HG02571 (cell line): ENCODE measurements around the gene TNFRSF1A.

Source experiments
- ATAC-seq: cut with Tn5 transposase; IDR thresholded peaks from one replicate; pipeline ENCODE4 v1.9.1; 2021; ENCODE audit warnings: mild to moderate bottlenecking, moderate library complexity; ENCODE audit not compliant: unreplicated experiment

The TNFRSF1A gene

DNA sequence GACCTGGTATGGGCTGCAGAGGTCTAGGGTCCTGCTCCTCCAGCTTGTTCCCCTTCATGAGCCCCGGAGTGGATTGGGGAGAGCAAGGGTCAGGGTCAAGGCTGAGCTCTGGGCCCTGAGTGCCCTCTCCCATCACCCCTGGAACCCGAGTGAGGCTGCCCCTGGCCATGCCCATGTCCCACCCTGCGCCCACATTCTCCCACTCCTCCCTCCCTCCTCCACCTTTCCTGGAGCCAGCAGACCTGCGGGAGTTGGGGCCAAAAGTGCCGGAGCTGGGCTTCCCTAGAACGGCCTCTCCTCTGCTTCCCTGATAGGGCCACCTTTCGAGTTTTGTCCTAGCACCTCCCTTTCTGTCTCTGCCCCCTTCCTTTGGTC is 32.9 kb upstream of the TNFRSF1A start:
- no peak for ATAC-seq

DNA sequence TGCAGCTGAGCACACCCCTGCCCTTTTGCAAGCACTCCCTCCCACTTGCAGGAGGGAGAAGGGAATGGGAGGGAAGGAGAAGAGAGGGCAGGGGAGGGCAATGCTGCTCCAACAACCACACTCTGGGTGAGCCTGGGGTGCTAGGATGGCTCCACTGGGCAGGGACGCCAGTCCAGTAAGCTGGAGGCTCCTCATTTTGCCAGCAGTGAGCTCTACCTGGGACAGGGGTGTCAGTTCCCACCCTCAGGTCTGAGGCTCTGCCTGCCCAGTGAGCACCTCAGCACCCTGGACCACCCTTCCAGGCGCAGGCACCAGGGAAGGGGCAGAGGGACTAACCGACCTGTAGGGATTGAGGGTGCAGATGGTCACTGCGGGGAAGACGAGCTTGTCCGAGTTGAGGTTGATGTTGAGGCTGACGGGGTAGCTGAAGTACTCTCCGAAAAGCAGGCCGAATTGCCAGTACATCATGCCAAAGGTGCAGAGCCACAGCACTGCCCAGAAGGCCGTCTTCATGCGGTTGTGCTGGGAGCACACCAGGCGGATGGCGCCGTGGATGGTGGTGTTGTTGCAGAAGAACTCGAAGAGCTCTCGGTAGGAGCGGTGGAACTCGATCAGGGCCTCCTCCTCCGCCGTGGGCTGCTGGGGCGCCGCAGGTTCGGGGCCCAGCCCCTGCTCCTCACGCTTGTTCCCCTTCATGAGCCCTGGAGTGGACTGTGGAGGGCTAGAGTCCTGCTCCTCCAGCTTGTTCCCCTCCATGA is 32.3 kb upstream of the TNFRSF1A start:
- ATAC-seq = no peak

DNA sequence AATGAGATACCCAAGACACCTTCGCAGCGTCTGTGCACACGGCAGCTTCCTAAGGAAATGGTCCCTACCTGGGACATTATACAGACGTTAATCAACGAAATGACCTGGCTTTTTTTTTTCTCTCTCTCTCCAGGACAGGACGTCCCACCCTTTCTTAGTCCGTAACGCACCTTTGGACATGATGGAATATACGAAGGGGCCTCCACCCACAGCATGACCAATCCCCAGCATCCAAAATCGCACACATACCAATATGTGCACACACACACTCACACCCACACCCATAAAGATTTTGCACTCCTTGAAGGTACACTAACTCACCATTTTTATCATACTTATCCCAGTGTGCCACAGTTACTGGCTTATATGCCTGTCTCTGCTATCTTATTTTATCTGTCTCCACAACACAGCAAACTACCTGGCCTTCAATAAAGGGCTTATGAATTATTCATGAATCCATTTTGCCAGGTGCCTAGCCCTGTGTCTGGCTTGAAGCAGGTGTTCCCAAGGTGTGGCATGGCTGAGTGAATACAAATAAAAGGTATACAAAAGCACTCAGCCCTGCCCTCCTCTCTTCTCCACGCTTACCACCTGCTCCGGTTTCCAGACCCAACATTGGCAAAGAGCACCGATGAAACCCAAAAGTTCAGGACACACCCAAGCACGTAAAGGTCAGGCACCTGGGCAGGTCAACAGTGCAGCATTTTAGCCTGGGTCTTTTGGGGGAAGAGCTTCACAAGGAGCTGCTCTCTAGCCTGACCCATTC is 31.3 kb upstream of the TNFRSF1A start:
- no peak for ATAC-seq

DNA sequence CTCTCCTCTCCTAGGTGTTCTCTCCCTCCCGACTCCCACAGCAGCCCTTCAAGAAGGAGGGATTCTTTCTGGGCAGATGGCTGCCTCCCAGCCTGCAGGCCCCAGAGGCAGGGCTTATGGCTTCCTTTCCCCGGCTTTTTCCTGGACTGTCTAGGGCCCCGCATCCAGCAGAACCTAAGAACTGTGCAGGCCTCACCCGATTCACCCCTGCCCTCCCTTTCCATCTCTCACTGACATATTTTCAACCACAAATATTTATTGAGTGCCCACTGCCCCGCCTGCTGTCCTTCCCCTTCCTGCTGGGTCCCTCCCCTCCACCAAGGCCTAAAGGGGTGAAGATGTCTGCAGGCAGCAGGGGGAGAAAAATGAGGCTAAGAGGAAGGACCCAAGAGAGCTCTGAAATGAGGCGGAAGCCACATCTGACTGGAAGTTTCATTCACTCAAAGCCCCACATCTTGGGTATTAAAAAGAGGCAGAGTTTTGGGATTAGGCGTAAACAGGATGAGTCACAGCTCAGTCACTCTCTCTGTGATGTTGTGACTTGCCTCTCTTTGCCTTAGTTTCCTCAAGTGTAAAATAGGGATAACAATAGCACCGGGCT is 30.6 kb upstream of the TNFRSF1A start:
- no peak for ATAC-seq

DNA sequence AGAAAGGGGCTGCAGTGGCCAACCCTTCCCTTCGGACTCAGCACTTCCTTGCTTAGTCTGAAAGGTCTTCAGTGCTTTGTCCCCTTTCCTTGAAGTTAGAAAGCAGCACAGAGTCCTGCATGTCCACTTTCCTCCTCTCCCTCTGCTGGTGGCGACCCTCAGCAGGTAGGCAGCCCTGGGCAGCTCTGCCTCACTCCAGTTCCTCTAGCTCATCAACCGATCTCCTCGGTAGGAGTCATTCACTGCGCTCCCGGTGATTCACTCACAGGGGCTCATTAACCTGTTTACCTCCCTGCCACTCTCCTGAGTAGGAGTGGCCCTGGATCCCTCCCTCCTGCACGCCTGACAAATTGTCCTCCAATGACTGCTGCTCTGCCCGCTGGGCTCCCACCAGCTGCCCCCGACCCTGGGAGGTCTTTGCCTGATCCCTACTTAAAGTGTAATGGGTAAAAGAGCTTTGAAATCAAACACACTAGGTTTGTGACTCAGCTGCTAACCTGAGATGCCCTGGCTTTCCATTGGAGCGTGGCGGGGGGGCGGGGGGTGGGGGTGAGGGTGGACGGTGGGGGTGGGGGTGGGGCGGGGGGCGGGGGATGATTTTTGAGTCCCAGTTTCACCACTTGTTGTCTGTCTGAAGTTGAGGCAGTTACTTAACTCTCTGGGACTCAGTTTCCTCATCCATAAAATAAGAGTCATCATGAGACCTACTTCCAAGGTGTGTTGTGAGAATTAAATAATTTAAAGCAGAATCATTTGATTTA is 29.3 kb upstream of the TNFRSF1A start:
- no peak for ATAC-seq

DNA sequence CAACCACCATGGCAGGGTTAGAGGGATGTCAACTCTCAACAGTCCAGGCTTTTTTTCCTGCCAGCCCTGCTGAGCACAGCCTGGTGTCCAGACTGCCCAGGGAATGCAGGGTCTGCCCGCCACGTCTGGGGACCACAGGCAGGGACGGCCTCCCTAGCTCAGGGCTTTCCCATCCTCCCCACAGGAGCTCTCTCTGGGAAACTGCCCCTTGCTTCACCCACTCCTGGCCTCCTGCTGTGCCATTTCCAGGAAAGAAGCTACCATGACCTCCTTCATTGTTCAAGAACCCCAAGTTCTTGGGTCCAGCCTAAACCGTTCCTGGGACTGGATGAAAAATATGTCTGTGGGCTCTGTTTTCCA is 28.7 kb upstream of the TNFRSF1A start:
- no peak for ATAC-seq

GRCh38 chr12:6369916-6370575 is 28.2 kb upstream of the TNFRSF1A start:
- no peak for ATAC-seq

GRCh38 chr12:6368906-6369525 is 27.1 kb upstream of the TNFRSF1A start:
- ATAC-seq = no peak

DNA sequence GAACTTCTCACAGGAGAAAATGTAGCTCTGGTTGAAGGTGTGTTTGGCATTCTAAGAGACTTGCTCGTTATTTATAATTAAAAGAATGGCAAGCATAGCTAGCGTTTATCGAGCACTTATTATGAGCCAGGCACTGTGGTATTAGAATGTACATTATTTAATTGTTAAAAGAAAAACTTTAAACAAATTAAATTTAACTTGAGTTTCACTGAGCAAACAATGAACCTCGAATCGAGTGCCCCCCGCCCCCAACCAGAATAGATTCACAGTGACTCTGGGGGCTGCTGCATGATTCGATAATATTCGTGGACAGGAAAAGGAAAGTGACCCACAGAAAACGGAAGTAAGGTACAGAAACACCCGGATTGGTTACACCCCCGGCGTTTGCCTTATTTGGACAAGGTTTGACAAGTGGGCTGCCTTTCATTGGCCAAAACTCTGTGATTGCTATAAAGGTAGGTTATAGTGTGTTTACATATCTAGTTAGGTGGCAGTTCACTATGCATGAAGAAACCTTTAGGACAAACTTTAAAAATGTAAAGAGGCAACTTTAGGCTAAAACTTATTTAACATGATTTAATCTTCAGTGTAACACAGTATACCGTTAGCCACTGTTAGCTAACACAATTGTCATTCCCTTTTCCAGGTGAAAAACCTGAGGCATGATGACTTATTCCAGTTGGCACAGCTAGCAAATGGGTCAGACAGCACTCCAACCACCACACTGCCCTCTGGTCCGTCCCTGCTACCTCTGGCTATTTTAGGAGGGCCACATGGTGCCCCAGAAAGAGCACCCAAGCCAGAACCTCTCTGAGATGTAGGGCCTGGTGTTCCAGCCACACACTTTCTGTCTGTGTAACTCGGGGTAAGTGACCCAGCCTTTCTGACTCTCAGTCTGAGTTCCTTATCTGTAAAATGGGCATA is 26.4 kb upstream of the TNFRSF1A start:
- no peak for ATAC-seq

DNA sequence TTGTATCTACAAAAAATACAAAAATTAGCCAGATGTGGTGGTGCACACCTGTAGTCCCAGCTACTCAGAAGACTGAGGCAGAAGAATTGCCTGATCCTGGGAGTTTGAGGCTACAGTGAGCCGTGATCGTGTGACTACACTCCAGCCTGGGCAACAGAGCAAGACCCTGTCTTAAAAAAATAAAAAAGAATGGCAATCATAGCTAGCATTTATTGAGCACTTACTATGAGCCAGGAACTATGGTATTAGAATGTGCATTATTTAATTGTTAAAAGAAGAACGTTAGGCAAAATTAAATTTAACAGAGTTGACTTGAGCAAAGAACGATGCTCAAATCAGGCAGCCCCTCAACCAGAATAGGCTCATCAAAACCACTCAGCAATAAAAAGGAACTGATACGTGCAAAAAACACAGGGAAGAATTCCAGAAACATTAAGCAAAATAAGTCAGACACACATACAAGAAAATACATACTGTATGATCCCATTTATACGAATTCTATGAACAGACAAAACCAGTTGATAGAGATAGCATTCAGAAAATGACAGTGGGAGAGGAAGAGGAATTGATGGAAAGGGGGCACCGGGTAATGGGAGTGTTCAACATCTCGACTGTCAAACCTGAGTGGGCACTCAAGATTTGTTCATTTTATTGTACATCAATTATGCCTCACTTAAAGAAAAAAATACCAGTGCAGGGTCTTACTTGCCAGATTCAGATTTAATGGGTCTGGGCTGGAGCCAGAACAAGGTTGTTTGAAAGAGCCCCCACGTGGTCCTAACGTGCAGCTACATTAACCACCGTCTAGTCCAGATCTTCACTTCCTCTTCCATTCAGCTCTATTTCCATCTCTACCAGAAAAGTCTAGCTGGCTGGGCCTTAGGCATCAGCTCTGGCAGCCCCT is 25.4 kb upstream of the TNFRSF1A start:
- no peak for ATAC-seq

- ATAC-seq = no peak
Observed at GRCh38 chr12:6364044-6364374, 22.1 kb upstream of the TNFRSF1A start.

DNA sequence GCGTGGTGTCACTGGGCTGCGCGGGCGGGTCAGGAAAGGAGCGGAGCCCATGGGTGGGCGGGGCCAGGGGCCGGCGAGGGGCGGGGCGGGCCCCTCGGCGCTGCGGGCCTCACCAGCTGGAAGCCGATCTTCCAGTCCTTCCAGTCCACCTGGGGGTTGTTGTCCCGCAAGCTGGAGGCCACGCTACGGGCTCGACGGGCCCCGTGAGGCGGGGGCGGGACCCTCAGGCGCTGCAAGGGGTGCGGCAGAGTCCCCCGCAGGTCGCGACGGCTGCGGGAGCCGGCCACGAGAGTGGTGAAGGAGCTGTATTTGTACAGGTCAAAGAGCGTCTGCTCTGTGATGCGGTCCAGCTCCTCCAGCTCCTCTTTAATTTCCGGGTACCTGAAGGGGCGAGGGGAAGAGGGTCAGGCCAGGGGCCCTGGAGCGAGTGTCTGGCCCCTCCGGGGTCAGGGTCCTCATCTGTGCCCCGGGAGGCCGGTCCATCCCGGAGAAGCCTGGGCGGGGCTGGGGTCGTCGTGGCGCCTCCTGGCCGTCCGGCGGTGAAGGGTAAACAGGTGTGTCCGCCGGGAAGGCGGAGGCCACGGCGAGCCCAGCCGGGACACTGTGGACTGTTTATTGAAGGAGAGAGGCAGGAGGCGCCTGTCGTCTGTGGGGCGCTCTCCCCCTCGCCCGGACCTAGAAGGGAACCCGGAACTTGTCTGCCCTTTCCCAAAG is 21.6 kb upstream of the TNFRSF1A start:
- no peak for ATAC-seq

GRCh38 chr12:6363010-6363329 is 21.1 kb upstream of the TNFRSF1A start:
- no peak for ATAC-seq

DNA sequence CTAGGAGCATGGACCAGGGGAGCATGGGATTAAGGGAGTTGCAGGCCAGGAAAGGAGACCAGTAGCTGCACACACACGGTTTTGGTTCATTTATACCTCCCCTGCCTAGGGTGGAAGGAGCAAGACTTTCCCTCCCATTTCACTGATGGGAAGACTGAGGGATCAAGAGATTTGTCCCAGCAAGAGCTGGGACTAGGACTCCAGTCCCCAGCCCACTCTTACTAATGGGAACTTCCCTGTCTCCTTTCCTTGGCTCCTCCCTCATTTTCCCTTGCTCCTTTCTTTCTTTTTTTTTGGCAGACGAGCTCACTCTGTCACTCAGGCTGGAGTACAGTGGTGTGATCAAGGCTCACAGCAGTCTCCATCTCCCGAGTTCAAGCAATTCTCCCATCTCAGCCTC is 20.5 kb upstream of the TNFRSF1A start:
- no peak for ATAC-seq

- no peak for ATAC-seq
Observed at GRCh38 chr12:6361834-6362233, 20.0 kb upstream of the TNFRSF1A start.

GRCh38 chr12:6360578-6361490 is 19.0 kb upstream of the TNFRSF1A start:
- ATAC-seq = no peak

DNA sequence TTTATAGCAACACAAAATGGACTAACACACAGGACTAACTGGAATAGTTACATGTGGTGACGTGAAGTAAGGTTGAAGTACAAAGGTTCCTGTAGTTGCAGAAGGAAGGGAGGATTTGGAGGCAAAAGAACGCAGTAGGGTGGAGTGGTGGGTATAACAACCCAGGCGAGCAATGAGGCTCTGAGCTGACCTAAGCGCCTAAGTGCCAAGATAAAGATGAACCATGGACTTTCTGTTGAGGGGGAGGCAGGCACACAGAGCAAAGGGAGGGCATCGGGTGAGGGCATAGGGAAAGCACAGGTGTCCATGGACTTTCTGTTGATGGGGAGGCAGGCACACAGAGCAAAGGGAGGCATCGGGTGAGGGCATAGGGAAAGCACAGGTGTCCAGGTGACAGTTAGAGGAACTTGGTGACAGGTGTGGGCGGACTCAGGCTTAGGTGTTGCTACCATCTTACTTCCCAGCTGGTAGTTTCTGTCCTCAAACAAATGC is 18.2 kb upstream of the TNFRSF1A start:
- ATAC-seq = no peak
